CD8-positive, alpha-beta memory T cell (primary cell): ENCODE measurements around the gene TTYH3. TPM values are rescaled to one million over a fixed set of nuclear protein-coding genes. Genes with fewer than 3 reads are reported as not detected.

Experiments used
- CTCF ChIA-PET: fragments of 350-600 bp; sonication (Branson Sonifier 250); formaldehyde crosslinking; loops from one replicate; lab custom pipeline; 2021; ENCODE audit warnings: antibody characterized with exemption; lab: Charles Lee
- POLR2A ChIA-PET: fragments of 350-600 bp; sonication (Branson Sonifier 250); formaldehyde crosslinking; loops from one replicate; lab custom pipeline; 2021; ENCODE audit warnings: antibody characterized with exemption; lab: Charles Lee
- DNase-seq, 5 donors: peaks; one replicate each; pipeline versions ENCODE4 v3.0.0 to v3.0.0-alpha.2; 2020 to 2022; ENCODE audit warnings: mixed read lengths in 1 of 5
- H3K27ac ChIP-seq: one replicate; pipeline ENCODE4 v1.7.0; 2013; ENCODE audit warnings: low read depth, mild to moderate bottlenecking, low read length, moderate library complexity
- H3K27me3 ChIP-seq: 2 replicates; pipeline ENCODE4 v1.7.0; 2013; ENCODE audit warnings: low read length, mild to moderate bottlenecking; ENCODE audit not compliant: insufficient read depth, poor library complexity, severe bottlenecking
- H3K36me3 ChIP-seq: 2 replicates; pipeline ENCODE4 v1.7.0; 2013; ENCODE audit warnings: mild to moderate bottlenecking, low read length, moderate library complexity; ENCODE audit not compliant: insufficient read depth
- H3K4me1 ChIP-seq: 2 replicates; pipeline ENCODE4 v1.7.0; 2013; ENCODE audit warnings: mild to moderate bottlenecking, low read length, moderate library complexity; ENCODE audit not compliant: insufficient read depth
- H3K4me3 ChIP-seq: 2 replicates; pipeline ENCODE4 v1.7.0; 2013; ENCODE audit warnings: mild to moderate bottlenecking, low read length
- H3K9me3 ChIP-seq: 2 replicates; pipeline ENCODE4 v1.7.0; 2013; ENCODE audit warnings: mild to moderate bottlenecking, low read length
- H3K27ac Mint-ChIP-seq, 8 donors: one replicate each; pipeline ENCODE4 v1.8.0; 2020 to 2021; ENCODE audit warnings: mixed read lengths in 8 of 8, mild to moderate bottlenecking in 6 of 8, inconsistent platforms in 3 of 8, moderate library complexity in 3 of 8
- H3K27me3 Mint-ChIP-seq, 2 donors: one replicate each; pipeline ENCODE4 v1.8.0; 2020 to 2021; ENCODE audit warnings: mixed read lengths in 2 of 2, mild to moderate bottlenecking in 1 of 2, moderate library complexity in 1 of 2
- H3K36me3 Mint-ChIP-seq, 3 donors: one replicate each; pipeline ENCODE4 v1.8.0; 2020 to 2021; ENCODE audit warnings: mixed read lengths in 3 of 3, inconsistent platforms in 1 of 3, mild to moderate bottlenecking in 1 of 3
- H3K4me1 Mint-ChIP-seq, 3 donors: one replicate each; pipeline ENCODE4 v1.8.0; 2020 to 2021; ENCODE audit warnings: mixed read lengths in 3 of 3, inconsistent platforms in 1 of 3, mild to moderate bottlenecking in 1 of 3
- H3K4me3 Mint-ChIP-seq, 7 donors: one replicate each; pipeline ENCODE4 v1.8.0; 2020 to 2021; ENCODE audit warnings: mixed read lengths in 7 of 7, mild to moderate bottlenecking in 6 of 7, moderate library complexity in 4 of 7, inconsistent platforms in 2 of 7
- H3K9me3 Mint-ChIP-seq, 5 donors: one replicate each; pipeline ENCODE4 v1.8.0; 2020 to 2022; ENCODE audit warnings: mixed read lengths in 5 of 5, mild to moderate bottlenecking in 3 of 5, moderate library complexity in 2 of 5, inconsistent platforms in 1 of 5
- polyA plus RNA-seq: library from polyadenylated mRNA; unstranded; fragments of 300-500 nt; fragmentation: Illumina TruSeq; gene quantifications from one replicate; pipeline ENCODE4 v1.2.3, GENCODE V29; 2021
- total RNA-seq, 2 experiments: library from RNA; stranded (reverse); gene quantifications; one replicate each; pipeline ENCODE4 v1.2.3, GENCODE V29; 2021

Gene TTYH3
- total and polyA plus RNA-seq, 3 experiments from 2014 or later = 2.1 to 22.2 (median 20.2) TPM

GRCh38 chr7:2624293-2624886, 7.4 kb upstream of the TTYH3 start:
- Mint-ChIP-seq H3K27me3 (peaks cover 1 to 10% of the 10 kb centered on the region in 2 donors), H3K9me3 (no peaks in the 10 kb centered on the region), H3K4me1 (no peaks in the 10 kb centered on the region), H3K4me3 (no peak overlapping the region), H3K36me3 (no peaks in the 10 kb centered on the region), H3K27ac (peak overlapping the region in 1 of 8 donors; percentile 54)
- POLR2A ChIA-PET = no interaction called here
- Histone ChIP-seq H3K27ac (peak overlapping the region; percentile 43), H3K36me3 (no peaks in the 10 kb centered on the region), H3K4me1 (no peaks in the 10 kb centered on the region), H3K27me3 (no peaks in the 10 kb centered on the region), H3K9me3 (no peaks in the 10 kb centered on the region), H3K4me3 (no peak overlapping the region)
- no peak for DNase-seq
- CTCF ChIA-PET = no interaction called here

GRCh38 chr7:2626498-2627117, 5.2 kb upstream of the TTYH3 start:
- H3K9me3 ChIP-seq = no peaks in the 10 kb centered on the region
- Mint-ChIP-seq H3K27me3 (peaks cover 0 to 10% of the 10 kb centered on the region in 2 donors), H3K36me3 (no peaks in the 10 kb centered on the region), H3K27ac (no peak overlapping the region), H3K4me1 (peaks cover 3 to 5% (median 4%) of the 10 kb centered on the region in 3 donors), H3K9me3 (no peaks in the 10 kb centered on the region), H3K4me3 (no peak overlapping the region)
- ChIA-PET POLR2A (no interaction called here), CTCF (no interaction called here)
- H3K27ac ChIP-seq = no peak overlapping the region
- no peak for DNase-seq
- no peak overlapping the region for H3K4me3 ChIP-seq
- H3K36me3 ChIP-seq = no peaks in the 10 kb centered on the region
- H3K4me1 ChIP-seq = peaks cover 5% of the 10 kb centered on the region
- H3K27me3 ChIP-seq = no peaks in the 10 kb centered on the region

- no peaks in the 10 kb centered on the region for H3K36me3 ChIP-seq
- H3K4me1 ChIP-seq = peaks cover 9% of the 10 kb centered on the region
- H3K4me3 ChIP-seq = no peak overlapping the region
- no peak overlapping the region for H3K27ac ChIP-seq
- H3K9me3 ChIP-seq = no peaks in the 10 kb centered on the region
- no peak for DNase-seq
- Mint-ChIP-seq H3K4me1 (peaks cover 4 to 7% (median 4%) of the 10 kb centered on the region in 3 donors), H3K27ac (no peak overlapping the region), H3K4me3 (no peak overlapping the region), H3K36me3 (no peaks in the 10 kb centered on the region), H3K9me3 (no peaks in the 10 kb centered on the region), H3K27me3 (peaks cover 0 to 10% of the 10 kb centered on the region in 2 donors)
- H3K27me3 ChIP-seq = no peaks in the 10 kb centered on the region
- CTCF ChIA-PET = no interaction called here
- POLR2A ChIA-PET = no interaction called here
Measured at GRCh38 chr7:2627258-2628129, 4.3 kb upstream of the TTYH3 start.

- no peak for DNase-seq
- no peak overlapping the region for H3K4me3 Mint-ChIP-seq
- Histone ChIP-seq H3K36me3 (no peaks in the 10 kb centered on the region), H3K9me3 (no peaks in the 10 kb centered on the region), H3K4me1 (peaks cover 15% of the 10 kb centered on the region), H3K27me3 (no peaks in the 10 kb centered on the region), H3K4me3 (no peak overlapping the region), H3K27ac (no peak overlapping the region)
- no peak overlapping the region for H3K27ac Mint-ChIP-seq
- ChIA-PET POLR2A (no interaction called here), CTCF (no interaction called here)
- H3K4me1 Mint-ChIP-seq = peaks cover 6 to 11% (median 7%) of the 10 kb centered on the region in 3 donors
- H3K27me3 Mint-ChIP-seq = peaks cover 0 to 10% of the 10 kb centered on the region in 2 donors
- no peaks in the 10 kb centered on the region for H3K36me3 Mint-ChIP-seq
- H3K9me3 Mint-ChIP-seq = no peaks in the 10 kb centered on the region
Measured at GRCh38 chr7:2628130-2628482, 3.7 kb upstream of the TTYH3 start.

- Histone ChIP-seq H3K9me3 (no peaks in the 10 kb centered on the region), H3K27me3 (no peaks in the 10 kb centered on the region), H3K27ac (no peak overlapping the region), H3K4me1 (peaks cover 23% of the 10 kb centered on the region), H3K4me3 (no peak overlapping the region), H3K36me3 (no peaks in the 10 kb centered on the region)
- ChIA-PET CTCF (interaction anchor here (1.3 kb wide), 1 partner anchor 81 kb away, joined by 5 read pairs; no protein-coding TSS in a partner anchor), POLR2A (no interaction called here)
- DNase-seq = no peak
- Mint-ChIP-seq H3K27me3 (peaks cover 0 to 10% of the 10 kb centered on the region in 2 donors), H3K4me3 (no peak overlapping the region), H3K9me3 (no peaks in the 10 kb centered on the region), H3K27ac (no peak overlapping the region), H3K36me3 (no peaks in the 10 kb centered on the region), H3K4me1 (peaks cover 12 to 19% (median 13%) of the 10 kb centered on the region in 3 donors)
Measured at GRCh38 chr7:2628891-2629290, 2.9 kb upstream of the TTYH3 start.

- Mint-ChIP-seq H3K4me1 (peaks cover 15 to 24% (median 17%) of the 10 kb centered on the region in 3 donors), H3K9me3 (no peaks in the 10 kb centered on the region), H3K36me3 (no peaks in the 10 kb centered on the region), H3K4me3 (peak overlapping the region in 1 of 7 donors; percentile 34), H3K27ac (peak overlapping the region in 1 of 8 donors; percentile 60), H3K27me3 (peaks cover 0 to 10% of the 10 kb centered on the region in 2 donors)
- no peak for DNase-seq
- Histone ChIP-seq H3K4me3 (no peak overlapping the region), H3K27ac (no peak overlapping the region), H3K9me3 (no peaks in the 10 kb centered on the region), H3K4me1 (peaks cover 26% of the 10 kb centered on the region), H3K36me3 (no peaks in the 10 kb centered on the region), H3K27me3 (no peaks in the 10 kb centered on the region)
- CTCF ChIA-PET = interaction anchor here (1.3 kb wide), 1 partner anchor 80 kb away, joined by 5 read pairs; no protein-coding TSS in a partner anchor
- POLR2A ChIA-PET = no interaction called here
Measured at GRCh38 chr7:2629746-2630681, 1.8 kb upstream of the TTYH3 start.

- Histone ChIP-seq H3K36me3 (no peaks in the 10 kb centered on the region), H3K27ac (peak overlapping the region; percentile 59), H3K4me1 (peaks cover 26% of the 10 kb centered on the region), H3K9me3 (no peaks in the 10 kb centered on the region), H3K4me3 (peak overlapping the region; percentile 78), H3K27me3 (no peaks in the 10 kb centered on the region)
- DNase-seq = peak in 4 of 5 donors; percentile 21 to 62 (median 36)
- ChIA-PET POLR2A (interaction anchor here (0.5 kb wide), 1 partner anchor 10 kb away, joined by 5 read pairs; no protein-coding TSS in a partner anchor), CTCF (no interaction called here)
- no peaks in the 10 kb centered on the region for H3K36me3 Mint-ChIP-seq
- H3K27me3 Mint-ChIP-seq = peaks cover 0 to 2% of the 10 kb centered on the region in 2 donors
- peak overlapping the region; percentile 83 to 92 (median 88) for H3K4me3 Mint-ChIP-seq
- no peaks in the 10 kb centered on the region for H3K9me3 Mint-ChIP-seq
- peak overlapping the region; percentile 38 to 88 (median 78) for H3K27ac Mint-ChIP-seq
- peaks cover 17 to 33% (median 17%) of the 10 kb centered on the region in 3 donors for H3K4me1 Mint-ChIP-seq
Measured at GRCh38 chr7:2632733-2633537, 1.1 kb downstream of the TTYH3 start.
